ENCODE measurements around the gene ZNF44.

DNA sequence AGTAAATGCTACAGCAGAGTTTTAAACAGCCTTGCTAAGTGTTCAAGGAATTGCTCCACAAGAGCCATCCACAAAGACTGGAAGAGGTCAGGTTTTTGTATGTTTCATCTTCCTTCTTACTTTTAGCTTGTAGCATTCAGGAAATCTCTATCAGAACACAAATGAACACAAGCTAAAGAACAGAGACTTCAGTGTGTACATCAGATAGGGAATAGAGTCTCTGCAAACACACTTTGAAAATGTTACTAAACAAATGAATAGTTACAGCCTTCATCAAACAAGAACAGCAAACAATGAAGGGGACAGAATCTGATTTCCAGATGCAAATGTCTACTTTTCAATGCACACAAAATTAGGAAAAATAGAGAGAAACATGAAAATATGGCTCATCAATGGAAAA lies 31.0 kb upstream of the ZNF44 start:
- TF ChIP-seq, protein P1, sequence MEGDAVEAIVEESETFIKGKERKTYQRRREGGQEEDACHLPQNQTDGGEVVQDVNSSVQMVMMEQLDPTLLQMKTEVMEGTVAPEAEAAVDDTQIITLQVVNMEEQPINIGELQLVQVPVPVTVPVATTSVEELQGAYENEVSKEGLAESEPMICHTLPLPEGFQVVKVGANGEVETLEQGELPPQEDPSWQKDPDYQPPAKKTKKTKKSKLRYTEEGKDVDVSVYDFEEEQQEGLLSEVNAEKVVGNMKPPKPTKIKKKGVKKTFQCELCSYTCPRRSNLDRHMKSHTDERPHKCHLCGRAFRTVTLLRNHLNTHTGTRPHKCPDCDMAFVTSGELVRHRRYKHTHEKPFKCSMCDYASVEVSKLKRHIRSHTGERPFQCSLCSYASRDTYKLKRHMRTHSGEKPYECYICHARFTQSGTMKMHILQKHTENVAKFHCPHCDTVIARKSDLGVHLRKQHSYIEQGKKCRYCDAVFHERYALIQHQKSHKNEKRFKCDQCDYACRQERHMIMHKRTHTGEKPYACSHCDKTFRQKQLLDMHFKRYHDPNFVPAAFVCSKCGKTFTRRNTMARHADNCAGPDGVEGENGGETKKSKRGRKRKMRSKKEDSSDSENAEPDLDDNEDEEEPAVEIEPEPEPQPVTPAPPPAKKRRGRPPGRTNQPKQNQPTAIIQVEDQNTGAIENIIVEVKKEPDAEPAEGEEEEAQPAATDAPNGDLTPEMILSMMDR (tag by site-specific recombination; IDR thresholded peaks at IDR 0.05): no peak
- no peak for TF ChIP-seq ZBTB49 (tag by site-specific recombination; IDR thresholded peaks at IDR 0.05; ENCODE audit: low read depth)
- TF ChIP-seq ZEB2 (tag by site-specific recombination; IDR thresholded peaks at IDR 0.05): no peak
- TF ChIP-seq ZNF211 (tag by site-specific recombination; IDR thresholded peaks at IDR 0.05; ENCODE audit: low read depth): no peak
